H1 (cell line): ENCODE data around the gene SHOC1. TPM values are rescaled to one million over a fixed set of nuclear protein-coding genes. Genes with fewer than 3 reads are reported as not detected.

Source experiments
- BCL11A ChIP-seq, 2 experiments: IDR thresholded peaks; one replicate each; pipeline ENCODE4 v1.6.1; 2011; ENCODE audit warnings: low read depth in 2 of 2, low read length in 2 of 2, mild to moderate bottlenecking in 2 of 2
- CHD7 ChIP-seq: fragments of 300-600 bp; sonication (generic); IDR thresholded peaks from 2 replicates; pipeline ENCODE4 v1.7.1; 2012; ENCODE audit warnings: low read length, moderate library complexity, mild to moderate bottlenecking, inconsistent platforms; ENCODE audit not compliant: insufficient replicate concordance
- EGR1 ChIP-seq: IDR thresholded peaks from 2 replicates; pipeline ENCODE4 v1.6.1; 2011; ENCODE audit warnings: low read depth, low read length, borderline replicate concordance
- GABPA ChIP-seq: IDR thresholded peaks from 2 replicates; pipeline ENCODE4 v1.6.1; 2011; ENCODE audit warnings: mild to moderate bottlenecking, low read length, moderate library complexity, borderline replicate concordance; ENCODE audit not compliant: insufficient read depth
- JUND ChIP-seq: IDR thresholded peaks from 2 replicates; pipeline ENCODE4 v1.6.1; 2011; ENCODE audit warnings: mild to moderate bottlenecking, improper control_type of control experiment, low read length
- MAX ChIP-seq: IDR thresholded peaks from 2 replicates; pipeline ENCODE4 v1.6.1; 2012; ENCODE audit warnings: inconsistent platforms
- RBBP5 ChIP-seq: IDR thresholded peaks from 2 replicates; pipeline ENCODE4 v1.7.1; 2012; ENCODE audit warnings: low read depth, mild to moderate bottlenecking, inconsistent platforms, low read length, moderate library complexity, borderline replicate concordance
- SIX5 ChIP-seq: IDR thresholded peaks from 2 replicates; pipeline ENCODE4 v1.6.1; 2011; ENCODE audit warnings: mild to moderate bottlenecking, low read depth, low read length
- ZNF274 ChIP-seq: IDR thresholded peaks from 2 replicates; pipeline ENCODE4 v1.7.0; 2012; ENCODE audit warnings: low read length, borderline replicate concordance; ENCODE audit errors: extremely low read depth
- polyA plus RNA-seq, 7 experiments: library from polyadenylated mRNA; depleted of rRNA in 3 of 7; stranded (reverse) in 5 of 7; unstranded in 2 of 7; fragments of >200 nt in 5 of 7; fragments of 200-250 nt in 2 of 7; gene quantifications; 1 replicate in 5 of 7; 2 replicates in 1 of 7; 4 replicates in 1 of 7; pipeline versions ENCODE4 v1.2.1 to v1.2.3, GENCODE V29; 2011 to 2013; ENCODE audit warnings: missing spikeins in 2 of 7, mixed read lengths in 2 of 7
- total RNA-seq: library from RNA; stranded (reverse); fragmentation: NEBNext Ultra II Directional; extraction: Animal tissue kit (Norgen Biotek cat#: 25700); gene quantifications from 2 replicates; pipeline ENCODE4 v1.2.1, GENCODE V29; 2021

The SHOC1 gene
- total and polyA plus RNA-seq, 2 of the 8 experiments (the other 6 are each of a cell fraction or from before 2014, with no cell fraction given), result not detected

- TF ChIP-seq CHD7, result no peak
- no peak for TF ChIP-seq BCL11A (IDR thresholded peaks at IDR 0.05; ENCODE audit: low read depth in 2 of 2, low read length in 2 of 2)
- no peak for TF ChIP-seq ZNF274
- no peak for TF ChIP-seq MAX
- no peak for TF ChIP-seq GABPA
- TF ChIP-seq RBBP5, result no peak
- no peak for TF ChIP-seq JUND
- no peak for TF ChIP-seq EGR1
- TF ChIP-seq SIX5, result no peak
Measured at GRCh38 chr9:111839987-111840386, 45.2 kb upstream of the SHOC1 start (continued).
